Activated CD8-positive, alpha-beta memory T cell treated with anti-CD3 and anti-CD28 coated beads for 36 hours (primary cell): ENCODE measurements around the gene BBS9. TPM values are rescaled to one million over a fixed set of nuclear protein-coding genes. Genes with fewer than 3 reads are reported as not detected.
"Not testable (repeated sequence)": the region's sequence is repeated elsewhere in the genome, so short reads cannot be mapped to it uniquely, and the experiment has no call there.

Experiments
- CTCF ChIA-PET: fragments of 350-600 bp; sonication (Branson Sonifier 250); formaldehyde crosslinking; loops from one replicate; lab custom pipeline; 2021; ENCODE audit warnings: antibody characterized with exemption; lab: Charles Lee
- POLR2A ChIA-PET: fragments of 350-600 bp; sonication (Branson Sonifier 250); formaldehyde crosslinking; loops from one replicate; lab custom pipeline; 2021; ENCODE audit warnings: antibody characterized with exemption; lab: Charles Lee
- total RNA-seq, 2 experiments: library from RNA; stranded (reverse); gene quantifications; one replicate each; pipeline ENCODE4 v1.2.3, GENCODE V29; 2021

BBS9 gene
- total RNA-seq, 2 experiments from 2014 or later = 5.1 to 6.1 TPM

DNA sequence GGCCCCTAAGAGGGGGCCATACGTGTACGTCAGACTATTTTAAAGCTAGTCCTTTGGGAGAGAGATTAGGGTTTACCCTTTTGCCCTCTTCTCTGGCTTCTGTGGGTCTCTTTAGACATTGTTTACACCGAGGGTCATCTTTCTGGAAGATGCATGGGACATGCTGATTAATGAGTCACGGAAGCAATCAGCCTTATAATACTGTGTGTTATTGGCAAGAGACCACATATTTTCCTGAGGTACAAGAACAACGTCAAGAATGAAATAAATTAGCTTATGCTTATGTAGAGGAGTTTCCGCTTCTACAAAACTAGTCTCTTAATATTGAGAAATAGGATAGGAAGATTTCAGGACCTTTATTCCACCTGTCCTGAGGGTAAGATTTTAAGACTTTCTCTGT, 327.7 kb downstream of the BBS9 start:
- ChIA-PET POLR2A (no interaction called here), CTCF (no interaction called here)

GRCh38 chr7:33458581-33458980, 329.2 kb downstream of the BBS9 start:
- ChIA-PET POLR2A (no interaction called here), CTCF (no interaction called here)

DNA sequence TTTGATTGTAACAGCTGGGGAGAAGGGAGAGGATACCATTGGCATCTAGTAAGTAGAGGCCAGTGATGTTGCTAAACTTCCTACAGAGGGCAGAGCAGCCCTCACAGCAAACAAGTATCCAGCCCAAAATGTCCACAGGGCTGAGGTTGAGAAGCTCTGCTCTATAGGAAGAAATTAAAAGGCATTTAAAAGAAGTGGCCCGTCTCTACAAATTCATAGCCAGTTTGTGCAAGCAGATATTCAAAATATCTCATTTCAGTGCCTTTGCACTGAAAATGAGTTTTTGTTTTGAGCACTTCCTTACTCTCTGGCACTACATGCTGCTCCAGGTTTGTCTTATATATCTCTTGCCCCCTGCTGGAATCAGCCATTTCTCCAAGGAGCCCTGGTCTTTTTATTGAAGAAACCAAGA, 330.0 kb downstream of the BBS9 start:
- ChIA-PET CTCF (no interaction called here), POLR2A (no interaction called here)

- ChIA-PET CTCF (no interaction called here), POLR2A (no interaction called here)
These were observed 333.8 kb downstream of the BBS9 start for GRCh38 chr7:33463131-33463530.

GRCh38 chr7:33466203-33466602, 336.8 kb downstream of the BBS9 start:
- ChIA-PET POLR2A (no interaction called here), CTCF (no interaction called here)

GRCh38 chr7:33471636-33472242, 342.4 kb downstream of the BBS9 start:
- ChIA-PET CTCF (no interaction called here), POLR2A (no interaction called here)

DNA sequence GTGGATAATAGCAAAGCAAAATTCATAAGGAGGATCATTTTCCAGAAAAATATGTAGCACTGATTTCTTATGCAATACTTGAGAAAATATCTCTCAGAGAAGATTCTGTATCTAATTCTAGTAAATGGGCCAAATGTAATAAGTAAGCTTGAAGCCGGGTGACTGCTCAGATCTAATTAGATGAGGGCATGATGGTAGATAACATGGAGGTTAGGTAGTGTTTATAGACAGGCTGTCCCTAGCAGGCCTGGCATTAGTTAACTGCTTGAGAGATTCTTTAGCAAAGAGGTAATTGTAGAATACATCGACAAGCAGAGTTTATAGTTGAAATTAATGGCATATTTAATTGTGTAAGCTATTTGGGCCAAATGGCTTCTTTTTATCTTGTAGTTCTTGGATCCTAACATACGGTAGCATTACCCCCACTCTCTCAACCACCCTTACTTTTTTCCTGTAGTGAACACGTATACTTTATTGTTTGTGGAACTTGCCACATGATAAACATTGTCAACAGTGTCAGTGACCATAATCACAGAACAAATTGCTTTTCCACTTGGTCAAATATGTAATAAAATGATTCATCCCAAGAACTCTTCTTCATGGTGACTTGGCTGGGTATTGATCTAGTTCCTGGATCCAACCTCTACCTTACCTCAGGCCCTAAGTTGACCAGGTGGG, 343.1 kb downstream of the BBS9 start:
- POLR2A ChIA-PET = no interaction called here
- CTCF ChIA-PET = no interaction called here

- CTCF ChIA-PET = no interaction called here
These were observed 348.5 kb downstream of the BBS9 start for GRCh38 chr7:33477719-33478480.

DNA sequence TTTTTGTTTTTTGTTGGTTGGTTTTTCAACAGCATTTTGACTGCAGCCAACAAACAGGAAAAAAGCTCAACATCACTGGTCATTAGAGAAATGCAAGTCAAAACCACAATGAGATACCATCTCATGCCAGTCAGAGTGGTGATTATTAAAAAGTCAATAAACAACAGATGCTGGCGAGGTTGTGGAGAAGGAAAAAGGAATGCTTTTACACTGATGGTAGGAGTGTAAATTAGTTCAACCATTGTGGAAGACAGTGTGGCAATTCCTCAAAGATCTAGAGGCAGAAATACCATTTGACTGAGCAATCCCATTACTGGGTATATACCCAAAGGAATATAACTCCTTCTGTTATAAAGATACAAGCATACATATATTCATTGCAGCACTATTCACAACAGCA, 355.1 kb downstream of the BBS9 start:
- CTCF ChIA-PET = not testable (repeated sequence)

More at GRCh38 chr7:33477719-33478480, 348.5 kb downstream of the BBS9 start:
- POLR2A ChIA-PET = no interaction called here

GRCh38 chr7:33485747-33486493, 356.6 kb downstream of the BBS9 start:
- ChIA-PET CTCF (no interaction called here), POLR2A (no interaction called here)

More for the DNA sequence above, 355.1 kb downstream of the BBS9 start:
- POLR2A ChIA-PET = not testable (repeated sequence)

DNA sequence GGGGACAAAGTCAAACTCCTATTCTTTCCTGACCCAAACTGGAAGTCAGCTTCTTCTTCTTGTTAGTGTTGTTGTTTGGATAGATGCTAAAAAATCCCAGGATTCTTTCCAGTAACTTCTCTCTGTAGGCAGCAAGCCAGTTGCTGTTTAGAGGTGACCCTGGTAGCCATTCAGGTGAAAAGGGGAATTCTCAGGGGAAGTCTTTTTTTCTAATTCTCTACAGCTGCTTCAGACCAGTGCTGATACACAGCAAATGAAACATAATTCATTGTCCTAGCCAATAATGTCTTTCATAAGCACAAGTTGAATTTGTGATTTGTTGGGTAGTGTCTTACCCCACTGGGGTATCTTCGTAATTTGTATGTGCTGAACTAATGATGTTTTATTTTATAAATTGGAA, 357.3 kb downstream of the BBS9 start:
- ChIA-PET CTCF (no interaction called here), POLR2A (no interaction called here)

GRCh38 chr7:33487998-33488682, 358.8 kb downstream of the BBS9 start:
- CTCF ChIA-PET = no interaction called here

DNA sequence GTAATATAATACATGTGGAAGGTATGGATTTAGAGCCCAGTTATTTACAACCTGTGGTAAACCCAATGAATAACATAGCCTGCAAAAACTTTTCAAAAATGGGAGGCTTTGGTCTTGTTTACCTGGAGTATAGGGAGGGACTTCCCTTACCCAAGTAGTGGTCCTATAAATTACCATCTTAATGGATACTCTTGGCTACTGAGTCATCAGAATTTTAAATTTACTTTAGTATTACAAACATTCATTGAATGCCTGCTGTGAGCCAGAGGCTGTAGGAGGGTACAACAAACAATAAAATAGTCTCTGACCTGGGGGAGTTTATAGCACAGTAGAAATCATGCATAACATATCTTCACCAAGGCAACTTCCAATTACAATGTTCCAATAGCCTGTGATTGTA, 365.1 kb downstream of the BBS9 start:
- ChIA-PET CTCF (no interaction called here), POLR2A (no interaction called here)

More at GRCh38 chr7:33487998-33488682, 358.8 kb downstream of the BBS9 start:
- POLR2A ChIA-PET = no interaction called here

DNA sequence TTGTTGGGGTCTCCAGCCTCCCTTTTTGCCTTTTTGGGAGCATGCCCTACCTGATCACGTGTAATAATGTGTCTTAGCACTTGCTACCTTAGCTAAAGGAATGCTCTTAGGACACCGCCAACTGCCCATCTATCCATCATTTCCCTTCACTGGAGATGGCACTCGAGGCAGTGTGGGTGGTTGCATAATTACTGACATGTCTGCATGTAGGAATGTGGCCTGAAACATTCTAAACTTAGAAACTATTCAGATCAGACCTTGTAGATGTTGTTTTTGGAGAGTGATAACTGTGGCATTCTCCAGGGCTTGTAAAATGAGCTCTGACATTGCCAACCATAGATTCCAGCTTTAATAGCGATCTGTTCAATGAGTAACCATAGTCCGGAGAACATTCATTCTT, 365.8 kb downstream of the BBS9 start:
- CTCF ChIA-PET = interaction anchor here (0.7 kb wide), 1 partner anchor 9 kb away, joined by 3 read pairs; no protein-coding TSS in a partner anchor
- POLR2A ChIA-PET = no interaction called here

DNA sequence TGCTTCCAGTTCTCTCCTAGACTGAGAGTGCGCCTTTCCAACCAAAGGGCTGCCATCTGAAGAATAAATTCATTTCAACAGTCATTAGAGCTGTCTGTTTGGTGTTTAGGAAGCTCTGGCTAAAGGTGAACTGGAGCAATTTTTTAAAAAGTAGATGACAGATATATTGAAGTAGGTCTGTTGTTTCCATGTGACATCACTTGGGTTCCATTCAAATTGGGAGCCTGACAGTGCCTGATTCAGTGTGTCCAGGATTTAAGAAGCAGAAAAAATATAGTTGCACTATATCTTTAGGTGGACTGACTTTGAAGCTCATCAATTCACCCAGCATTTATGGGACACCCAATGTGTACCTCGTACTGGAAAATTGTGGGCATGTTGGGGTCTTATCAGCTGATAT, 367.7 kb downstream of the BBS9 start:
- ChIA-PET POLR2A (no interaction called here), CTCF (no interaction called here)

DNA sequence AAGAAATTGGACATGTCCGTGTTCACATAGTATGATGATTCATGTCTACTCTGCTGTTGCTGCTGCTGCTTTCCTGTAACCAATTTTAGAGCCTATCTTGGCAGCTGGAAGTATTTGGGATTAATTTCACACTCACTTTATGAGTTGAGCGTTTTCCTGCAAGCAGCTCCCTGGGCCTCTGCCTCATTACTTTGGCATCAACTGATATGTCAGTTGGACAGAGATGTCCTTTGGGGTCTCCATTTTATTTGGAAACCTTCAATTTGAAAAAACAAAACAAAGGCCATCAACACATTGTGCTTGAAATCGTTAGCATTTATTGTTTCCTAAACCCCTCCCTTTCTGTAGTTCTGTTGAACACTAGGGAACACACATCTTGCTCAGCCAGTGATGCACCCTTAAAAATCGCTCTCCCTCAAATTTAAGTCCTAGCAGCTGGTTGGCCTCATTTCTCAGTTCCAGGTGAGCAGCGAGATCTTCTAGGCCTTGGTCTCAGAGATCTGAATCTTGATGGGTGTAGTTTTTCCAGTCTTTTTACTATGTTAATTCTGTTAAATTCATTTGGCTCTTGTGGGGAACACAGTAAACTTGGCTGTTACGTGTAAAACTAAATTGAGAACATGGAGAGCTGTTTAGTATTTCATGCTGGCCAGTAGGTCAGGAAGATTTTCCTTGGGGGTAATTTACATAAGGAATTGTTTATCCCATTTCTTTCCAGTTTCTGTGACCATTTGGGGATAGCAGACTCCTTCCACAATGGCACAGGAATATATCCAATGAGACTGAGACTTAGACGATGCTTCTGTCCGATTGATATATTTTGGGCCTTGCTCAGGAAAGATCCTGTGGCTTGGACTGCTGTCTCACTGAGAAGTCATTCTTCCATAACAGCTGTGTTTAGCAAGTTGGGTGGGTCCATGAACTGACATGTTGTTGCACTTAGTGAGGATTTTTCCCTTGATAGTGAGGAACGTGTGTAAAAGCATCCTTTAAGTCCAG, 371.6 kb downstream of the BBS9 start:
- POLR2A ChIA-PET = no interaction called here
- CTCF ChIA-PET = no interaction called here

- ChIA-PET CTCF (no interaction called here), POLR2A (no interaction called here)
These were observed 373.6 kb downstream of the BBS9 start for GRCh38 chr7:33503014-33503413.

DNA sequence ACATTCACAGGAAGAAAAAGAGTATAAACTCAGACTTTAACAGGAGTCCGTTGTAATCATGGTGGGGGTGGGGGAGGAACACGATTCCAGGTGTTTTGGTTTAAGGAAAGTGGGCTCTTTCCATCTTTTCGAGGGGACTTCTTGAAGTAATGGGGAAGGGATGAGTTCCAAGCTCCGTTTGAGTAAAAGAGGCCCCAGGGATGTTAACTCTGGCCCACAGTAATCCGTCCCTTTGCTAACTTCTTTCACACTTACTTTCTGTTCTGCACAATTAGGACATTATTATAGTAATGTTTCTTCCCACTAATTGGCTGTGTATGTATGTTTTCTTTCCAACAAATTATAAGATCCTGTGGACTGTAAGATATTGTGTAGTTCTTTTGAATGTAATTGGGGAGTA, 374.4 kb downstream of the BBS9 start:
- POLR2A ChIA-PET = no interaction called here
- CTCF ChIA-PET = interaction anchor here (0.7 kb wide), 1 partner anchor 9 kb away, joined by 3 read pairs; no protein-coding TSS in a partner anchor
